ENCODE results near the gene PCSK4. TPM values are rescaled to one million over a fixed set of nuclear protein-coding genes. Genes with fewer than 3 reads are reported as not detected.

PCSK4 gene
- total RNA-seq, 1 experiment from 2014 or later = 9.1 TPM

GRCh38 chr19:1516395-1516753 lies 26.2 kb upstream of the PCSK4 start:
- Histone ChIP-seq H2BK120ac (ENCODE audit: low read depth, low read length, poor library complexity, severe bottlenecking) (no peak overlapping the region), H3K23ac (ENCODE audit: insufficient read length, low read depth, low read length) (no peak overlapping the region), H2BK12ac (ENCODE audit: insufficient read length, low read depth, low read length) (no peak overlapping the region), H3K79me2 (ENCODE audit: insufficient read depth, low read length) (no peaks in the 10 kb centered on the region), H3K4me1 (ENCODE audit: insufficient read depth, low read length) (no peaks in the 10 kb centered on the region), H4K5ac (ENCODE audit: insufficient read length, low read depth, low read length) (no peak overlapping the region), H3K56ac (ENCODE audit: insufficient read length, low read depth, low read length) (no peak overlapping the region), H3K27ac (ENCODE audit: insufficient read length, low read depth, low read length) (no peak overlapping the region), H4K91ac (ENCODE audit: insufficient read length, low read depth, low read length) (no peak overlapping the region), H4K20me1 (ENCODE audit: control insufficient read depth, insufficient read depth, insufficient read length) (no peaks in the 10 kb centered on the region), H3K9ac (ENCODE audit: extremely low read depth, insufficient read length, low read length) (no peak overlapping the region), H2AFZ (ENCODE audit: low read length) (no peak overlapping the region), H3K4me2 (ENCODE audit: insufficient read depth, insufficient read length, low read length) (no peak overlapping the region), H3K18ac (ENCODE audit: insufficient read length, low read depth, low read length) (no peak overlapping the region), H2BK15ac (ENCODE audit: low read depth, low read length) (no peak overlapping the region), H3K23me2 (ENCODE audit: insufficient read length, low read depth, low read length, poor library complexity, severe bottlenecking) (no peaks in the 10 kb centered on the region), H3K79me1 (ENCODE audit: insufficient read depth, low read depth, low read length, poor library complexity, severe bottlenecking) (no peaks in the 10 kb centered on the region), H3K4ac (ENCODE audit: low read depth, low read length) (no peak overlapping the region), H3K14ac (ENCODE audit: insufficient read depth, low read length) (no peak overlapping the region; the same call in 1 of the 2 replicates), H2BK20ac (ENCODE audit: low read depth, low read length, poor library complexity, severe bottlenecking) (no peak overlapping the region), H3K9me3 (ENCODE audit: control insufficient read depth, low read depth, low read length) (no peaks in the 10 kb centered on the region), H2AK5ac (ENCODE audit: insufficient read length, low read length) (no peak overlapping the region), H3T11ph (ENCODE audit: low read length) (no peak overlapping the region), H2BK5ac (ENCODE audit: insufficient read length, low read length) (no peak overlapping the region), H4K8ac (replicated peaks; ENCODE audit: insufficient read length, low read depth, low read length) (no peak overlapping the region), H3K27me3 (ENCODE audit: insufficient read depth, low read length) (no peaks in the 10 kb centered on the region)
- Mint-ChIP-seq H3K27me3 (ENCODE audit: low read depth) (peaks cover 74% of the 10 kb centered on the region), H3K9me3 (peaks cover 0 to 8% of the 10 kb centered on the region in 2 experiments; a peak in 1 of 5 replicates), H3K36me3 (ENCODE audit: insufficient read depth in 1 of 3, low read depth in 3 of 3) (no peaks in the 10 kb centered on the region), H3K4me3 (no peak overlapping the region), H3K27ac (no peak overlapping the region; a peak in 1 of 7 replicates), H3K4me1 (no peaks in the 10 kb centered on the region)
- TF ChIP-seq CTCF (conservative IDR thresholded peaks at IDR 0.05) = no peak
- WGBS (ENCODE audit: extremely low coverage, insufficient read length, low lambda C conversion rate) = no CpG with 5 or more reads among the region's 8 CpGs
- DNase-seq = no peak
